SIG-M5 treated with dmso at 0.1 percent for 504 hours (cell line): ENCODE results near the gene UBE2R2.

Source experiments
- DNase-seq: peaks from one replicate; lab custom pipeline; 2025; ENCODE audit not compliant: unreplicated experiment; lab: John Stamatoyannopoulos, UW

Gene UBE2R2

DNA sequence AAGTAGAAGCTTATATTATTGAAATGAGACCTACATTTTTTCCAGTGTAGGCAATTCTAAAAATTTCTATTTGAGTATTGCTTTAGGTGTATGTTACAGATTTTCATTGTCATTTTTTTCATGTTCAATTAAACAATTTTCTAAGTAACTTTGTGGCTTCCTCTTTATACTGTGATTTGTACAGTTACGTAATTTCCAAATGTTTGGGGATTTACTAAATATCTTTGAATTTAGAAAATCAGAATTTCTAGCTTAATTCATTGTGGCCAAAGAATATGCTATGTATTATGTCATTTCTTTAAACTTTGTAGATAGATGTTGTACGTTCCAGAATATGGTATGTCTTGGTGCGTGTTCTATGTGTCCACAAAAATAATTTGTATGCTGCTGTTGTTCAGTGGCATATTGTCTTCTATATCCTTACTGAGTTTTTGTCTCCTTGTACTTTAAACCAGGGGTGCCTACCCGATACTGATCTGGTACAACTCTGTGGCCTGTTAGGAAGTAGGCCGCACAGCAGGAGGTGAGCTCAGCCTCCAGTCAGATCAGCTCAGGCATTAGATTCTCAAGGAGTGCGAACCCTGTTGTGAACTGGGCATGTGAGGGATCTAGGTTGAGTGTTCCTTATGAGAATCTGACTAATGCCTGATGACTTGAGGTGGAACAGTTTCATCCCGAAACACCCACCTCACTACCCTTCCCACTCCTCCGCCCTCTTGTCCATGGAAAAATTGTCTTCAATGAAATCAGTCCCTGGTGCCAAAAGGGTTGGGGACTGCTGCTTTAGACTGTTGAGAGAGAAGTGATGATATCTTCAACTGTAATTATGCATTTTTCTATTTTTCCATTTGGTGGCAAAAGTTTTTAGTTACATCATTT, 63.5 kb downstream of the UBE2R2 start:
- DNase-seq, result no peak

DNA sequence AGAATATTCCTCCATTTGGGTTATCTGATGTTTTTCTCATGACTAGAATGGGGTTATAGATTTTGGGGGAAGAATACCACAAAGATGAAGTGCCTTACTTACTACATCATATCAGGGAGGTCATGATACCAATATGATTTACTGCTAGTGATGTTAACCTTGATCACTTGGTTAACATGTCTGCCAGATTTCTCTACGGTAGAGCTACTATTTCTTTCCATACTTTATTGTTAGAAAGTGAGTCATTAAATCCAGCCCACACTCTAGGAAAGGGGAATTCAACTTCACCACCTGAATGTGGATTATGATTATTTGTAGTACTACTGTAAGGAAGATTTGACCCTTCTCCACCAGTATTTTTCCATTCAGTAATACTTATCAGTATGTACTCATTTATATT, 64.7 kb downstream of the UBE2R2 start:
- DNase-seq, result no peak

- DNase-seq, result no peak
These were observed 68.1 kb downstream of the UBE2R2 start for GRCh38 chr9:33884856-33885701.

GRCh38 chr9:33885948-33886347, 69.0 kb downstream of the UBE2R2 start:
- no peak for DNase-seq

DNA sequence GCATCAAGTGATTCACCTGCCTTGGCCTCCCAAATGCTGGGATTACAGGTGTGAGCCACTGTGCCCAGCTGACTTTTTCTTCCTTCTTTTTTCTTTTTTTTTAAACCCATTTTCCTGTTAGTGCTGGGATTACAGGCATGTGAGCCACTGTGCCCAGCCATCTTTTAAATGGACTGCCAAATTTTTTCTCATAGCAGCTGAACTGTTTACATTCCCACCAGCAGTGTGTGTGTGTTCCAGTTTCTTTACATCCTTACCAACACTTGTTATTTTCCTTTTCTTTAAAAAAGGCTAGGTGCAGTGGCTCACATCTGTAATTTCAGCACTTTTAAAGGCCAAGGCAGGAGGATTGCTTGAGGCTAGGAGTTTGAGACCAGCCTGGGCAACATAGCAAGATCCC, 76.9 kb downstream of the UBE2R2 start:
- no peak for DNase-seq

- DNase-seq, result no peak
These were observed 77.4 kb downstream of the UBE2R2 start for GRCh38 chr9:33894316-33894715.

DNA sequence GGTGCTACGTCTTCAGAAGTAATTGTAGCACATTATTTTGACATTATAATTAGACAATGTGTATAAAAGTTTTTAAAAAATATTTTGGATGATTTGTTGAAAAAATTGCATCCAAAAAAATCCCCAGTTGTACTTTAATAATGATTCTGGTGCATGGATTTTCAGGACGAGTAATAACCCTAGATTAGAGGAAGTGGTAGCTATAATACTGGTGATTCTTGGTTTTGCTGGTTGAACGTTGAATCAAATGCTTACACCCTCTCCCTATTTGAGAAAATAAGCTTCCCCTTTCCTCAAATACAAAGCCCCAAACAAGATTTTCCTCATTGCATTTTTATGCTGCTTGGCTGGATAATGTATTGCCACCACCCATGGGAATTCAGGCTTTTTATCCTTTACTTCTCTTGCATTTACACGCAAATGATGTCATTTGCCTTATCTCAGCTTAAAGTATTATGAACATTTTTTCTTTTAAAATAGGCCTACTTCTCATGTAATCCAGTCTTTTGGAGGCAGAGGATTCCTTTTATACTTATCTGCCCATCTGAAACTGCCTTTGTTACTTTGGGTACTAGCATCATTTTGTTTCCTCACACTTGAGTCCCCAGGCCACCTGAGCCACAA, 86.3 kb downstream of the UBE2R2 start:
- no peak for DNase-seq

GRCh38 chr9:33905137-33905536, 88.2 kb downstream of the UBE2R2 start:
- no peak for DNase-seq

- no peak for DNase-seq
These were observed 89.8 kb downstream of the UBE2R2 start for GRCh38 chr9:33906769-33907168.

GRCh38 chr9:33907347-33907746, 90.4 kb downstream of the UBE2R2 start:
- DNase-seq, result no peak

- DNase-seq, result no peak
These were observed 91.2 kb downstream of the UBE2R2 start for GRCh38 chr9:33908114-33908513.

GRCh38 chr9:33908749-33909148, 91.8 kb downstream of the UBE2R2 start:
- DNase-seq, result no peak

- DNase-seq, result no peak
These were observed 96.6 kb downstream of the UBE2R2 start for GRCh38 chr9:33913541-33913940.

- DNase-seq, result no peak
These were observed 98.1 kb downstream of the UBE2R2 start for GRCh38 chr9:33914887-33915628.

DNA sequence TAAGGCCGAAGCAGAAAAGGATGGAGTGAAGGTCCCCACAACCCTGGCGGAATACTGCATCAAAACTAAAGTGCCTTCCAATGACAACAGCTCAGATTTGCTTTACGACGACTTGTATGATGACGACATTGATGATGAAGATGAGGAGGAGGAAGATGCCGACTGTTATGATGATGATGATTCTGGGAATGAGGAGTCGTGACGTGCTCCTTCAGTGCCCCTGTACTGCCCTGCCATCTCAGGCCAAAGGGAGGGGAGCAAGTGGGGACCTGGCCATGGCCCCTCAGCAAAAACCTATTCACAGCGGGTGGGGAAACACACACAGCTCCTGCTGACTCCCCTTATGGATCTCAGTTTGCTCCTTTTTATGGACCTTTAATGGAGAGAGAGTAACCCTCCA, 100.1 kb downstream of the UBE2R2 start:
- no peak for DNase-seq

DNA sequence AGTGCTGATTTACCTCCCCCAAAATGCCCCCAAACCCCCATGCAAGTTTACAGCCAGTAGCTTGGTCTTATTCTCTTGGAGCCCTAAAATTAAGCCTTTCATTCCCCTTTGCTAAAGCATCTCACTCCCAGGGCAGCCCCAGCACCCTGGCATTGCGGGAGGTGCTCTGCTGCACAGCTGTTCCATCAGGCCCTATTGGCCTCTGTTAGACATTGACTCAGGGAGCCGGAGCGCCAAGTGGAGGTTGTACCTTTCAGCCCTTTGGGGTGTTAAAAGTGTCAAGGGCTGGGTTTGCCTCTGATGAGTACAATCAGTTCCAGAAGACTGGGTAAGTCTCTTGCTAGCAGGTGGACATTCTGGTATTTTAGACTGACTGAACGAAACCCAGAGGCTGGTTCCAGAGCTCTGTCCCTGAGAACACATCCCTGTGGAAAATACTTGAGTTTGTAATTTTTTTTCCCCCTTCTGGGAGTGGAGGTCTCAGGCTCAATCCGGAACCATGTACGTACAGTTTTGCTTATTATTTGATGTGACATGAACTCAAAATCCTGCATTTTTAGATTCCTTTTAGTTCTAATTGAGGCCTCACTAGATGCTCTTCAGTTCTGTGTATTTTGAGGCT, 102.4 kb downstream of the UBE2R2 start:
- DNase-seq, result no peak

GRCh38 chr9:33921967-33922895, 105.3 kb downstream of the UBE2R2 start:
- peak; percentile 6 for DNase-seq

DNA sequence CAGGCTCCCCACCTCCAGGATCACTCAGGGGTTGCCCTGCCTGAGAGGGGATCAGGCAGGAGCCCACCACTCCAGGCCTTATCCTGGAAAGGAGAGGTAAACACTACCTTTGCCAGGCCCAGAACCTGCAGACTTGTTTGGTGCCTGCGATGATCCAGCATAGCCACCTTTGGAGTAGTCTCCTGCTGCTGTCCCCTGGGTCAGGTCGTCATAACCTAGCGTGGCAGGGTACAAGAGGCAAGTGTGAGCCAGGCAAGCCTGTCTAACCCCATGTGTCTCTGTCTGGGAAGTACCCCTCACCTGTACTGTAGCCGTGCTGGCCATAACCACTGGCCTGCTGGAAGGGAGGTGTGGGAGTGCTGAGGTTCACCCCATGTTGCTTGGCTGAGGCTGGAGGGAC, 106.1 kb downstream of the UBE2R2 start:
- DNase-seq, result no peak

- DNase-seq, result no peak
These were observed 107.2 kb downstream of the UBE2R2 start for GRCh38 chr9:33923998-33924701.
